ENCODE results near the gene SOCS7.

Gene SOCS7

GRCh38 chr17:38358586-38359513 lies 7.2 kb downstream of the SOCS7 start:
- in situ Hi-C loops (cut with MboI; ENCODE audit: low sequenced_read_pairs, unreplicated experiment), result no loop called here
- DNase-seq (ENCODE audit: low spot score), result no peak
- TF ChIP-seq CTCF (IDR thresholded peaks at IDR 0.05; ENCODE audit: borderline replicate concordance, control extremely low read depth, extremely low read depth, insufficient read depth, missing control alignments), result no peak

- no peak for DNase-seq (ENCODE audit: low spot score)
- TF ChIP-seq CTCF (IDR thresholded peaks at IDR 0.05; ENCODE audit: borderline replicate concordance, control extremely low read depth, extremely low read depth, insufficient read depth, missing control alignments), result no peak
- in situ Hi-C loops (cut with MboI; ENCODE audit: low sequenced_read_pairs, unreplicated experiment), result no loop called here
Measured at GRCh38 chr17:38361694-38362465, 10.2 kb downstream of the SOCS7 start.

- DNase-seq (ENCODE audit: low spot score), result no peak
- no peak for TF ChIP-seq CTCF (IDR thresholded peaks at IDR 0.05; ENCODE audit: borderline replicate concordance, control extremely low read depth, extremely low read depth, insufficient read depth, missing control alignments)
- in situ Hi-C loops (cut with MboI; ENCODE audit: low sequenced_read_pairs, unreplicated experiment), result no loop called here
Measured at GRCh38 chr17:38363016-38363415, 11.4 kb downstream of the SOCS7 start.

GRCh38 chr17:38364741-38365140 lies 13.1 kb downstream of the SOCS7 start:
- DNase-seq (ENCODE audit: low spot score), result no peak
- no peak for TF ChIP-seq CTCF (IDR thresholded peaks at IDR 0.05; ENCODE audit: borderline replicate concordance, control extremely low read depth, extremely low read depth, insufficient read depth, missing control alignments)
- in situ Hi-C loops (cut with MboI; ENCODE audit: low sequenced_read_pairs, unreplicated experiment), result no loop called here

GRCh38 chr17:38369124-38369886 lies 17.7 kb downstream of the SOCS7 start:
- in situ Hi-C loops (cut with MboI; ENCODE audit: low sequenced_read_pairs, unreplicated experiment), result no loop called here
- no peak for TF ChIP-seq CTCF (IDR thresholded peaks at IDR 0.05; ENCODE audit: borderline replicate concordance, control extremely low read depth, extremely low read depth, insufficient read depth, missing control alignments)
- DNase-seq (ENCODE audit: low spot score), result no peak

- TF ChIP-seq CTCF (IDR thresholded peaks at IDR 0.05; ENCODE audit: borderline replicate concordance, control extremely low read depth, extremely low read depth, insufficient read depth, missing control alignments), result no peak
- DNase-seq (ENCODE audit: low spot score), result no peak
- in situ Hi-C loops (cut with MboI; ENCODE audit: low sequenced_read_pairs, unreplicated experiment), result no loop called here
Measured at GRCh38 chr17:38379448-38379847, 27.8 kb downstream of the SOCS7 start.

Measured in GM13976 (cell line).